Measurements from ENCODE around the gene DMRTC2. TPM values are rescaled to one million over a fixed set of nuclear protein-coding genes. Genes with fewer than 3 reads are reported as not detected.

The DMRTC2 gene
- total RNA-seq, 1 experiment from 2014 or later: not detected

GRCh38 chr19:41839211-41839610 lies 5.6 kb upstream of the DMRTC2 start:
- Histone ChIP-seq H3K27me3 (ENCODE audit: control insufficient read depth, insufficient read depth, low read length) (no peaks in the 10 kb centered on the region), H3K9me3 (ENCODE audit: control insufficient read depth, insufficient read depth, low read depth, low read length) (no peaks in the 10 kb centered on the region), H3K4me3 (ENCODE audit: low read depth in 2 of 2, low read length in 2 of 2) (no peak overlapping the region), H3K36me3 (ENCODE audit: control insufficient read depth, insufficient read depth, low read length) (no peaks in the 10 kb centered on the region), H3K27ac (ENCODE audit: low read length) (no peak overlapping the region), H3K4me1 (ENCODE audit: control insufficient read depth, insufficient read depth, low read length) (no peaks in the 10 kb centered on the region)
- DNase-seq (ENCODE audit: low read depth, low spot score) (no peak), ATAC-seq (no peak)
- no TSS peak for BruUV-seq (replicated peaks)
- intact Hi-C loops (cut with micrococcal nuclease; ENCODE audit: unreplicated experiment): no loop called here
- ChIA-PET POLR2A (no interaction called here), CTCF (interaction anchor here (0.6 kb wide), 1 partner anchor 18 kb away, joined by 4 read pairs; no protein-coding TSS in a partner anchor)
- in situ Hi-C loops (cut with HindIII; ENCODE audit: low pct_unique_long_range_greater_than_20kb, low sequenced_read_pairs): no loop called here
- TF ChIP-seq TCF7L2 (IDR thresholded peaks at IDR 0.05; ENCODE audit: low read depth, low read length): no peak
- TF ChIP-seq REST (IDR thresholded peaks at IDR 0.05; ENCODE audit: insufficient read depth in 1 of 2, low read depth in 2 of 2, low read length in 1 of 2): no peak
- no peak for TF ChIP-seq CTCF (IDR thresholded peaks at IDR 0.05)
- TF ChIP-seq POLR2AphosphoS5 (IDR thresholded peaks at IDR 0.05; ENCODE audit: low read depth, low read length): no peak
- TF ChIP-seq SIN3A (IDR thresholded peaks at IDR 0.05; ENCODE audit: borderline replicate concordance, insufficient read depth, low read depth, low read length): no peak

GRCh38 chr19:41843371-41843770 lies 1.5 kb upstream of the DMRTC2 start:
- Histone ChIP-seq H3K4me3 (ENCODE audit: low read depth in 2 of 2, low read length in 2 of 2) (no peak overlapping the region), H3K27me3 (ENCODE audit: control insufficient read depth, insufficient read depth, low read length) (no peaks in the 10 kb centered on the region), H3K9me3 (ENCODE audit: control insufficient read depth, insufficient read depth, low read depth, low read length) (no peaks in the 10 kb centered on the region), H3K27ac (ENCODE audit: low read length) (no peak overlapping the region), H3K4me1 (ENCODE audit: control insufficient read depth, insufficient read depth, low read length) (no peaks in the 10 kb centered on the region), H3K36me3 (ENCODE audit: control insufficient read depth, insufficient read depth, low read length) (no peaks in the 10 kb centered on the region)
- CTCF ChIA-PET: interaction anchor here (0.6 kb wide), 1 partner anchor 91 kb away, joined by 3 read pairs; no protein-coding TSS in a partner anchor
- TF ChIP-seq CTCF (IDR thresholded peaks at IDR 0.05): no peak
- no peak for TF ChIP-seq POLR2AphosphoS5 (IDR thresholded peaks at IDR 0.05; ENCODE audit: low read depth, low read length)
- TF ChIP-seq REST (IDR thresholded peaks at IDR 0.05; ENCODE audit: insufficient read depth in 1 of 2, low read depth in 2 of 2, low read length in 1 of 2): no peak
- no peak for TF ChIP-seq TCF7L2 (IDR thresholded peaks at IDR 0.05; ENCODE audit: low read depth, low read length)
- TF ChIP-seq SIN3A (IDR thresholded peaks at IDR 0.05; ENCODE audit: borderline replicate concordance, insufficient read depth, low read depth, low read length): no peak
- BruUV-seq (replicated peaks): no TSS peak
- in situ Hi-C loops (cut with HindIII; ENCODE audit: low pct_unique_long_range_greater_than_20kb, low sequenced_read_pairs) (no loop called here), intact Hi-C loops (cut with micrococcal nuclease; ENCODE audit: unreplicated experiment) (no loop called here)
- DNase-seq (ENCODE audit: low read depth, low spot score) (no peak), ATAC-seq (no peak)
- POLR2A ChIA-PET: interaction anchor here (0.6 kb wide), 1 partner anchor 99 kb away, joined by 4 read pairs; no protein-coding TSS in a partner anchor
